HEK293 (cell line): ENCODE results near the gene STAB2.

Source experiments
- CTCF ChIA-PET: fragments of 350-600 bp; formaldehyde crosslinking; extraction: SDS; loops from one replicate; lab custom pipeline; 2021; ENCODE audit warnings: antibody characterized with exemption; lab: Yijun Ruan, JAX
- POLR2A ChIA-PET: fragments of 300-600 bp; formaldehyde crosslinking; extraction: SDS; loops from one replicate; lab custom pipeline; 2020; ENCODE audit warnings: antibody characterized with exemption, inconsistent platforms; lab: Yijun Ruan, JAX
- H3K27ac ChIP-seq: fragments of 200-500 bp; sonication (Bioruptor generic); 2 replicates; pipeline ENCODE4 v1.5.1; 2014; ENCODE audit warnings: low read depth, low read length, control low read depth, inconsistent platforms; ENCODE audit errors: extremely low read depth
- H3K36me3 ChIP-seq, 2 experiments: fragments of 200-500 bp in 1 of 2; sonication (Bioruptor generic) in 1 of 2; 1 replicate in 1 of 2; 2 replicates in 1 of 2; pipeline ENCODE4 v1.5.1; 2014 to 2017; ENCODE audit warnings: inconsistent platforms in 2 of 2, low read length in 2 of 2; ENCODE audit not compliant: control insufficient read depth in 2 of 2, insufficient read depth in 1 of 2
- H3K4me1 ChIP-seq: fragments of 200-500 bp; sonication (Bioruptor generic); 2 replicates; pipeline ENCODE4 v1.5.1; 2014; ENCODE audit warnings: mild to moderate bottlenecking, low read length, inconsistent platforms; ENCODE audit not compliant: control insufficient read depth, insufficient read depth
- H3K4me3 ChIP-seq: 2 replicates; pipeline ENCODE4 v1.5.1; 2011; ENCODE audit warnings: low read depth, mild to moderate bottlenecking, control low read depth, low read length, moderate library complexity
- H3K9me3 ChIP-seq: fragments of 200-500 bp; sonication (Bioruptor generic); 2 replicates; pipeline ENCODE4 v1.5.1; 2014; ENCODE audit warnings: low read depth, low read length, inconsistent platforms; ENCODE audit not compliant: control insufficient read depth, insufficient read depth
- BCL11A ChIP-seq: fragments of 450-650 bp; formaldehyde crosslinking; IDR thresholded peaks from 2 replicates; pipeline ENCODE4 v1.5.1; 2016; ENCODE audit warnings: low read depth, missing biosample characterization, missing genetic modification characterization
- CTCF ChIP-seq: fragments of 450-650 bp; formaldehyde crosslinking; IDR thresholded peaks from 2 replicates; pipeline ENCODE4 v1.5.1; 2016; ENCODE audit warnings: missing biosample characterization, missing genetic modification characterization
- KLF10 ChIP-seq: fragments of 450-650 bp; IDR thresholded peaks from 2 replicates; pipeline ENCODE4 v1.5.1; 2018; ENCODE audit warnings: missing biosample characterization, mild to moderate bottlenecking, missing genetic modification characterization
- OVOL3 ChIP-seq: fragments of 450-650 bp; formaldehyde crosslinking; IDR thresholded peaks from 2 replicates; pipeline ENCODE4 v1.5.1; 2016; ENCODE audit warnings: missing biosample characterization, missing genetic modification characterization
- YY2 ChIP-seq: fragments of 450-650 bp; formaldehyde crosslinking; IDR thresholded peaks from 2 replicates; pipeline ENCODE4 v1.5.1; 2016; ENCODE audit warnings: missing biosample characterization, missing genetic modification characterization
- ZBTB1 ChIP-seq: fragments of 450-650 bp; formaldehyde crosslinking; IDR thresholded peaks from 2 replicates; pipeline ENCODE4 v1.5.1; 2016; ENCODE audit warnings: missing biosample characterization, missing genetic modification characterization
- ZBTB8A ChIP-seq: fragments of 450-650 bp; formaldehyde crosslinking; IDR thresholded peaks from 2 replicates; pipeline ENCODE4 v1.5.1; 2016; ENCODE audit warnings: missing biosample characterization, missing genetic modification characterization
- ZFP3 ChIP-seq: fragments of 450-650 bp; formaldehyde crosslinking; IDR thresholded peaks from 2 replicates; pipeline ENCODE4 v1.5.1; 2016; ENCODE audit warnings: low read depth, missing biosample characterization, missing genetic modification characterization
- ZNF10 ChIP-seq: fragments of 450-650 bp; formaldehyde crosslinking; IDR thresholded peaks from 2 replicates; pipeline ENCODE4 v1.5.1; 2017; ENCODE audit warnings: missing biosample characterization, missing genetic modification characterization
- ZNF133 ChIP-seq: fragments of 450-650 bp; formaldehyde crosslinking; IDR thresholded peaks from 2 replicates; pipeline ENCODE4 v1.5.1; 2016; ENCODE audit warnings: missing biosample characterization, missing genetic modification characterization
- ZNF138 ChIP-seq: fragments of 450-650 bp; formaldehyde crosslinking; IDR thresholded peaks from 2 replicates; pipeline ENCODE4 v1.5.1; 2016; ENCODE audit warnings: missing biosample characterization, missing genetic modification characterization, borderline replicate concordance
- ZNF155 ChIP-seq: fragments of 450-650 bp; formaldehyde crosslinking; IDR thresholded peaks from 2 replicates; pipeline ENCODE4 v1.5.1; 2016; ENCODE audit warnings: missing biosample characterization, missing genetic modification characterization
- ZNF16 ChIP-seq: fragments of 450-650 bp; formaldehyde crosslinking; IDR thresholded peaks from 2 replicates; pipeline ENCODE4 v1.5.1; 2016; ENCODE audit warnings: low read depth, missing biosample characterization, missing genetic modification characterization
- ZNF248 ChIP-seq: fragments of 450-650 bp; formaldehyde crosslinking; IDR thresholded peaks from 2 replicates; pipeline ENCODE4 v1.5.1; 2017; ENCODE audit warnings: missing biosample characterization, missing genetic modification characterization
- ZNF354C ChIP-seq: fragments of 450-650 bp; formaldehyde crosslinking; IDR thresholded peaks from 2 replicates; pipeline ENCODE4 v1.5.1; 2016; ENCODE audit warnings: missing biosample characterization, missing genetic modification characterization, low read depth, borderline replicate concordance
- ZNF366 ChIP-seq: fragments of 450-650 bp; formaldehyde crosslinking; conservative IDR thresholded peaks from 2 replicates; pipeline ENCODE4 v1.5.1; 2016; ENCODE audit warnings: missing biosample characterization, missing genetic modification characterization
- ZNF473 ChIP-seq: fragments of 450-650 bp; formaldehyde crosslinking; IDR thresholded peaks from 2 replicates; pipeline ENCODE4 v1.5.1; 2017; ENCODE audit warnings: missing biosample characterization, missing genetic modification characterization
- ZNF621 ChIP-seq: fragments of 450-650 bp; formaldehyde crosslinking; IDR thresholded peaks from 2 replicates; pipeline ENCODE4 v1.5.1; 2017; ENCODE audit warnings: missing biosample characterization, missing genetic modification characterization
- ZNF629 ChIP-seq: fragments of 450-650 bp; formaldehyde crosslinking; IDR thresholded peaks from 2 replicates; pipeline ENCODE4 v1.5.1; 2017; ENCODE audit warnings: missing biosample characterization, missing genetic modification characterization
- ZNF660 ChIP-seq: fragments of 450-650 bp; IDR thresholded peaks from 2 replicates; pipeline ENCODE4 v1.5.1; 2018; ENCODE audit warnings: missing biosample characterization, mild to moderate bottlenecking, missing genetic modification characterization
- ZNF707 ChIP-seq: fragments of 450-650 bp; formaldehyde crosslinking; IDR thresholded peaks from 2 replicates; pipeline ENCODE4 v1.5.1; 2016; ENCODE audit warnings: missing biosample characterization, missing genetic modification characterization
- ZNF747 ChIP-seq: fragments of 450-650 bp; formaldehyde crosslinking; IDR thresholded peaks from 2 replicates; pipeline ENCODE4 v1.5.1; 2016; ENCODE audit warnings: missing biosample characterization, missing genetic modification characterization
- ZNF76 ChIP-seq: fragments of 450-650 bp; formaldehyde crosslinking; IDR thresholded peaks from 2 replicates; pipeline ENCODE4; 2016; ENCODE audit warnings: low read depth, missing biosample characterization, missing genetic modification characterization, borderline replicate concordance
- ZNF768 ChIP-seq: fragments of 450-650 bp; formaldehyde crosslinking; IDR thresholded peaks from 2 replicates; pipeline ENCODE4 v1.5.1; 2018; ENCODE audit warnings: missing biosample characterization, mild to moderate bottlenecking, missing genetic modification characterization
- ZNF792 ChIP-seq: fragments of 450-650 bp; formaldehyde crosslinking; IDR thresholded peaks from 2 replicates; pipeline ENCODE4 v1.5.1; 2016; ENCODE audit warnings: missing biosample characterization, missing genetic modification characterization
- ZNF837 ChIP-seq: fragments of 450-650 bp; formaldehyde crosslinking; IDR thresholded peaks from 2 replicates; pipeline ENCODE4 v1.5.1; 2016; ENCODE audit warnings: missing biosample characterization, missing genetic modification characterization
- ZSCAN18 ChIP-seq: fragments of 450-650 bp; formaldehyde crosslinking; IDR thresholded peaks from 2 replicates; pipeline ENCODE4 v1.5.1; 2016; ENCODE audit warnings: missing biosample characterization, missing genetic modification characterization
- ZSCAN30 ChIP-seq: fragments of 450-650 bp; IDR thresholded peaks from 2 replicates; pipeline ENCODE4 v1.5.1; 2018; ENCODE audit warnings: missing biosample characterization, mild to moderate bottlenecking, missing genetic modification characterization, moderate library complexity
- ZSCAN4 ChIP-seq: fragments of 450-650 bp; formaldehyde crosslinking; IDR thresholded peaks from 2 replicates; pipeline ENCODE4 v1.5.1; 2017; ENCODE audit warnings: missing biosample characterization, missing genetic modification characterization
- ZSCAN5A ChIP-seq: fragments of 450-650 bp; formaldehyde crosslinking; IDR thresholded peaks from 2 replicates; pipeline ENCODE4 v1.5.1; 2016; ENCODE audit warnings: missing biosample characterization, missing genetic modification characterization
- TF ChIP-seq, protein P1 (sequence below): fragments of 450-650 bp; formaldehyde crosslinking; IDR thresholded peaks from 2 replicates; pipeline ENCODE4 v1.5.1; 2017; ENCODE audit warnings: missing biosample characterization, mild to moderate bottlenecking, missing genetic modification characterization, moderate library complexity

STAB2 gene

DNA sequence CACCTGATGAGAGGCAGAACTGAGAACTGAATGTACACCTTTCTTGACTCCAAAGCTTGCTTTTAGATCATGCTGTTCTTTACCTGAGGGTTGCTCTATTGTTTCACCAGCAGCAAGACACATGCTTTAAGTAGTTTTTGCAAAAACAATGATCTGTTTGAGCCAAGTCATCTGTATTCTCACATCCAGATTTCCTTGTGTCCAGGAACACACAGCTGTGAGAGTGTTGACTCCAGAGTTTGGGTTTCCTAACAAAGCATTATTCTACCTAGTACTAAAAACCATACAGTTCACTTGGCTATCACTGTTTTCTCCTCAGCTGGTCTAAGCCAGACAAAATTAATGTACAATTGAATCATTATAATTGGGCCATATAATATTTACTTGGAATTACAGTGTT lies 120.4 kb downstream of the STAB2 start:
- Histone ChIP-seq H3K4me3 (no peak overlapping the region), H3K36me3 (no peaks in the 10 kb centered on the region), H3K27ac (no peak overlapping the region), H3K4me1 (no peaks in the 10 kb centered on the region), H3K9me3 (no peaks in the 10 kb centered on the region)
- POLR2A ChIA-PET, result no interaction called here
- TF ChIP-seq ZNF707 (tag by site-specific recombination) (no peak), ZSCAN30 (tag by site-specific recombination) (no peak), ZNF248 (tag by site-specific recombination) (no peak), ZNF768 (tag by site-specific recombination) (no peak), ZSCAN4 (tag by site-specific recombination) (no peak), ZFP3 (tag by site-specific recombination) (no peak), OVOL3 (tag by site-specific recombination) (no peak), ZSCAN18 (no peak), ZNF16 (tag by site-specific recombination) (no peak), BCL11A (tag by site-specific recombination) (no peak), ZNF133 (no peak), ZNF10 (no peak), CTCF (tag by site-specific recombination) (no peak), ZSCAN5A (tag by site-specific recombination) (no peak), ZNF747 (tag by site-specific recombination) (no peak), ZNF629 (tag by site-specific recombination) (no peak), ZNF366 (tag by site-specific recombination) (no peak)
- TF ChIP-seq, protein P1, sequence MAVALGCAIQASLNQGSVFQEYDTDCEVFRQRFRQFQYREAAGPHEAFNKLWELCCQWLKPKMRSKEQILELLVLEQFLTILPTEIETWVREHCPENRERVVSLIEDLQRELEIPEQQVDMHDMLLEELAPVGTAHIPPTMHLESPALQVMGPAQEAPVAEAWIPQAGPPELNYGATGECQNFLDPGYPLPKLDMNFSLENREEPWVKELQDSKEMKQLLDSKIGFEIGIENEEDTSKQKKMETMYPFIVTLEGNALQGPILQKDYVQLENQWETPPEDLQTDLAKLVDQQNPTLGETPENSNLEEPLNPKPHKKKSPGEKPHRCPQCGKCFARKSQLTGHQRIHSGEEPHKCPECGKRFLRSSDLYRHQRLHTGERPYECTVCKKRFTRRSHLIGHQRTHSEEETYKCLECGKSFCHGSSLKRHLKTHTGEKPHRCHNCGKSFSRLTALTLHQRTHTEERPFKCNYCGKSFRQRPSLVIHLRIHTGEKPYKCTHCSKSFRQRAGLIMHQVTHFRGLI, result no peak
- CTCF ChIA-PET, result no interaction called here

GRCh38 chr12:103710544-103710943 lies 123.5 kb downstream of the STAB2 start:
- no peak overlapping the region for H3K27ac ChIP-seq
- no peaks in the 10 kb centered on the region for H3K4me1 ChIP-seq
- ChIA-PET POLR2A (no interaction called here), CTCF (no interaction called here)
- no peaks in the 10 kb centered on the region for H3K9me3 ChIP-seq
- no peaks in the 10 kb centered on the region for H3K36me3 ChIP-seq
- H3K4me3 ChIP-seq, result no peak overlapping the region
- no peak for TF ChIP-seq ZNF660
- TF ChIP-seq ZNF138 (tag by site-specific recombination), result no peak
- TF ChIP-seq YY2 (tag by site-specific recombination), result no peak
- TF ChIP-seq KLF10 (tag by site-specific recombination), result no peak
- no peak for TF ChIP-seq ZNF76 (tag by site-specific recombination)
- no peak for TF ChIP-seq ZBTB1
- no peak for TF ChIP-seq ZNF837
- TF ChIP-seq ZNF473 (tag by site-specific recombination), result no peak
- TF ChIP-seq ZNF354C (tag by site-specific recombination), result no peak
- TF ChIP-seq ZNF792 (tag by site-specific recombination), result no peak
- no peak for TF ChIP-seq ZNF155 (tag by site-specific recombination)
- TF ChIP-seq ZBTB8A (tag by site-specific recombination), result no peak
- no peak for TF ChIP-seq ZNF621 (tag by site-specific recombination)
